DOHH2 (cell line): ENCODE data around the gene RNF145.

Experiments used
- CTCF ChIP-seq: fragments of 200-600 bp; sonication (generic); IDR thresholded peaks from one replicate; pipeline ENCODE4 v1.5.1; 2014; ENCODE audit warnings: antibody characterized with exemption, mild to moderate bottlenecking, low read depth, low read length; ENCODE audit not compliant: poor library complexity, severe bottlenecking
- EZH2phosphoT487 ChIP-seq: fragments of 200-600 bp; sonication (generic); IDR thresholded peaks from 2 replicates; pipeline ENCODE4 v1.6.1; 2017; ENCODE audit warnings: borderline replicate concordance, mild to moderate bottlenecking, antibody characterized with exemption, low read length, moderate library complexity, mixed read lengths

DNA sequence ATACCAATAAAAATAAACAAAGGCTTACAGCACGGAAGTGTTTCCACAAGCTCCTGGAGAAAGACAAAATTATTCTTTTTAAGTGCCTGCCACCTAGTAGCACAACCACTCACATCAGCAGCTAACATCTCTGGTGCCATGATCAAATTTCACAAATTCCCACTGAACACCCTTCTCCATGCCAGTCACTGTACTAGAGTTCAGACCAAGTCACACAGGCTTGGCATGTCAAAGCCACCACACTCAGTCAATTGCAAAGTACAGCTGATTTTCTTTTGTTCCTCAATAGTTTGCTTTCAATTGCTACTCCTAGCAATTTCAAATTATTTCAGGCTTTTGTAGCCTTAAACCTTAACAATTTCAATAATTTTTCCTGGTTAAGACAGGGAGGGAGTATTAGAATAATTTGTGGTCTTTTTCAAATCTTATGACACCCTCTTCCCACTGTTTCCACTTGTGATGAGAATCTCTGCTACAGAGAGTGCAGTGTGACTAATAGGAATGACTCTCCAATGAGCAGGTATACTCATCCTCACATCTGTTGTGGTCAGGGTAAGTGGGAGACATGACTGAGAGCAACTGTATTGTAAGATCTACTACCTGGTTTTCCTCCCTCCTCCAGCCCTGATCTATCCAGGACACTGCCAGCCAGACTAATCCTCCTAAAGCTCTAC is 46.2 kb downstream of the RNF145 start:
- TF ChIP-seq CTCF (no peak), EZH2phosphoT487 (no peak)
